Activated CD8-positive, alpha-beta memory T cell treated with anti-CD3 and anti-CD28 coated beads, Interleukin-2, amount 50 U/mL, for 48 hours (primary cell): ENCODE results near the gene NDUFV3.
A peak's percentile ranks its signal among the peaks of the same experiment; 100 is the strongest.
"Not testable (repeated sequence)": the region's sequence is repeated elsewhere in the genome, so short reads cannot be mapped to it uniquely, and the experiment has no call there.

Experiments used
- DNase-seq: peaks from one replicate; pipeline ENCODE4 v3.0.0-alpha.2; 2020

Gene NDUFV3

GRCh38 chr21:42900446-42900845 lies 7.3 kb downstream of the NDUFV3 start:
- no peak for DNase-seq

DNA sequence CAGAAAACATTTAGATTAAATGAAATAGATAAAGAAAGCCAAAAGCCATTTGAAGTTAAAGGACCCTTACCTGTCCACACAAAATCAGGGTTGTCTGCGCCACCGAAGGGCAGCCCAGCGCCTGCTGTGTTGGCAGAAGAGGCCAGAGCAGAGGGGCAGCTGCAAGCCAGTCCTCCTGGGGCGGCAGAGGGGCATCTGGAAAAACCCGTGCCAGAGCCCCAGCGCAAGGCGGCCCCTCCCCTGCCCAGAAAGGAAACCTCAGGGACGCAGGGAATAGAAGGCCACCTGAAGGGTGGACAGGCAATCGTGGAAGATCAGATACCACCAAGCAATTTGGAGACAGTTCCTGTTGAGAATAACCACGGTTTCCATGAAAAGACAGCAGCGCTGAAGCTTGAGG lies 10.7 kb downstream of the NDUFV3 start:
- DNase-seq = no peak

- DNase-seq = no peak
Measured at GRCh38 chr21:42905195-42905594, 12.1 kb downstream of the NDUFV3 start.

- no peak for DNase-seq
Measured at GRCh38 chr21:42906233-42906632, 13.1 kb downstream of the NDUFV3 start.

DNA sequence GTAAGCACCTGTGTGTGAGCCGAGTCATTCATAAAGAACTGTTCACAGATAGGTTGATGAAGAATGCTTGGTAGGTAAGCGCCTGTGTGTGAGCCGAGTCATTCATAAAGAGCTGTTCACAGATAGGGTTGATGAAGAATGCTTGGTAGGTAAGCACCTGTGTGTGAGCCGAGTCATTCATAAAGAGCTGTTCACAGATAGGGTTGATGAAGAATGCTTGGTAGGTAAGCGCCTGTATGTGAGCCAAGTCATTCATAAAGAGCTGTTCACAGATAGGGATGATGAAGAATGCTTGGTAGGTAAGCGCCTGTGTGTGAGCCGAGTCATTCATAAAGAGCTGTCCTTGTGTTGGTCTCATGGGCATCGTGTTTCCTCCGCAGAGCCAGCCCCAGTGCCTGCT lies 15.4 kb downstream of the NDUFV3 start:
- DNase-seq = not testable (repeated sequence)

DNA sequence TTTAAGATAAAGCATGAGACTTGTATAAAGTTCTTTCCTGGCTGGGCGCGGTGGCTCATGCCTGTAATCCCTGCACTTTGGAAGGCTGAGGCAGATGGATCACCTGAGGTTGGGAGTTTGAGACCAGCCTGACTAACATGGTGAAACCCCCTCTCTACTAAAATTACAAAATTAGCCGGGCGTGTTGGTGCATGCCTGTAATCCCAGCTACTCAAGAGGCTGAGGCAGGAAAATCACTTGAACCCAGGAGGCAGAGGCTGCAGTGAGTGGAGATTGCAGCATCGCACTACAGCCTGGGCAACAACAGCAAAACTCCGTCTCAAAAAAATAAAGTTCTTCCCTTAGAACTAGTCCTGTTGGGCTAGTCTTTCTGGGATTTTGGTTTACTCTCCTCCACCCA lies 18.8 kb downstream of the NDUFV3 start:
- not testable (repeated sequence) for DNase-seq

GRCh38 chr21:42913476-42913875 lies 20.4 kb downstream of the NDUFV3 start:
- no peak for DNase-seq

DNA sequence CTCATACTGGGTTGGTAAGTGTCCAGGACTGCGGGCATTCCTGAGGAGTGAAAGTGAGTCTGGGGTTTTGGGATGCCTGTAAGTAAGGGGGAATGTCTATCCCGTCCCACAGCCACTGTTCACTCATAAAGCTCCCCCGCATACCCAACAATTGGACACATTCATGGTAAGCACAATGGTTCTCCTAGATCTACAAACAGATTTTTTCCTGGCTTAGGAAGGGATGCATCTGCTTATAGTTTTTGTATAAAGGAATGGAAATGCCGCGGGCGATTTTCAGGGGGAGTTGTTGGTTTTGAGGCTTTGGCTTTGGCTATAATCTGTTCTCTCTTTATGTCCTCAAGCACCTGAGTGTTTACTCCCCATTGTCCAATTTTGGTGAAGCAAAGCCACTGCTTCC lies 25.2 kb downstream of the NDUFV3 start:
- DNase-seq = no peak

DNA sequence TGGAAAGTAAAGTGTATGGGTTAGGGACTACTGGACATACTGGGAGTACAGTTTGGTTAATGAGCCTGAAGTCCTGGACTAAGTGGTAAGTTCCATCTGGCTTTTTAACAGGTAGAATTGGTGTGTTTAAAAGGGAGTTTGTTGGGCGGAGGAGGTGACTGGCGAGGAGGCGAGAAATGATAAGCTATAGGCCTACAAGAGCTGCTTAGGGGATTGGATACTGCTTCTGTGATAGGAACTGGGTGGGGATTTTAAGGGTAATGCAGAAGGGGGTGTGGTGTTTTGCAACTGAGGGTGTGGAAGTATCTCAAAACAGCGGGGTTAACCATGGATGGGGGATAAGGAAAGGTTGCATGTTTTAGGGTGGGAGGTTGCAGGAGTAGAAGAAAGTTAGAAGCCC lies 28.8 kb downstream of the NDUFV3 start:
- DNase-seq = no peak

DNA sequence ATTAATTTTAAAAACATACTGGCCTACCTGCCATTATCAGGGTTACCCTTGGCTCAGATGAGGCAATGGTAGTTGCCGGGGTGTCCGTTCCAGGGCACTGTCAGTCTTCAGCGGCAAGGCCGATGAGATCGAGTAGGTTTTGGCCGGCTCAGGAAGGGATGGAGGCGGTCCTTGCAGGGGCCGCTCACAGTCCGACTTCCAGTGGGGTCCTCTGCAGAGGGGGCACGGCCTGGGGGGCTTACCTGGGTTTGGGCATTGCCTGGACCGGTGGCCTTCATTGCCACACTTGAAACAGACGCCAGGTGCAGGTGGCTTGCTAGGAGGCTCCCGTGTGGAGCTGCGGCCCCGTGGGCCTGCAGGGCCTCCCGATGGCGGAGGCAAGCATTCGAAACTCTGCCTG lies 29.8 kb downstream of the NDUFV3 start:
- DNase-seq = no peak

- peak; percentile 78 for DNase-seq
Measured at GRCh38 chr21:42923553-42924432, 30.7 kb downstream of the NDUFV3 start.

DNA sequence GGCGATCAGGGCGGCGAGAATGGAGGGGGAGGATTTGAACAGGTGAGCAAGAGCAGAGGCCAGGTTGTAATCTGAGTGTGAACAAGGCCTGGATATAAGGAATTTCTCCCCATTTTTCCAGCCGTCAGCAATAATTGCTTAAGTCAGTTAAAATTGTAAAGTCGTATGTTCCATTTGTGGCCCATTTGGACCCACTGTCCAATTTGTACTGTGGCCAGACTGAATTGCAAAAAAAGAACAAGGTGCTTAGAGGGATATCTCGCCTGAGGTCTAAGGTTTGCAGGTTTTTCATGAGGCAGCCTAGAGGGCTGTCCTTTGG lies 31.3 kb downstream of the NDUFV3 start:
- DNase-seq = no peak

GRCh38 chr21:42925114-42925926 lies 32.2 kb downstream of the NDUFV3 start, which contains the start of gene ERVH48-1:
ERVH48-1 (minus strand) TSS chr21:42925630; CDS start chr21:42919006, 6,624 bp downstream.
- DNase-seq = no peak

GRCh38 chr21:42927474-42928200 lies 34.5 kb downstream of the NDUFV3 start:
- DNase-seq = not testable (repeated sequence)

- no peak for DNase-seq
Measured at GRCh38 chr21:42929969-42930368, 36.9 kb downstream of the NDUFV3 start.

GRCh38 chr21:42931560-42932235 lies 38.6 kb downstream of the NDUFV3 start:
- DNase-seq = no peak

GRCh38 chr21:42932378-42933136 lies 39.4 kb downstream of the NDUFV3 start:
- DNase-seq = not testable (repeated sequence)

DNA sequence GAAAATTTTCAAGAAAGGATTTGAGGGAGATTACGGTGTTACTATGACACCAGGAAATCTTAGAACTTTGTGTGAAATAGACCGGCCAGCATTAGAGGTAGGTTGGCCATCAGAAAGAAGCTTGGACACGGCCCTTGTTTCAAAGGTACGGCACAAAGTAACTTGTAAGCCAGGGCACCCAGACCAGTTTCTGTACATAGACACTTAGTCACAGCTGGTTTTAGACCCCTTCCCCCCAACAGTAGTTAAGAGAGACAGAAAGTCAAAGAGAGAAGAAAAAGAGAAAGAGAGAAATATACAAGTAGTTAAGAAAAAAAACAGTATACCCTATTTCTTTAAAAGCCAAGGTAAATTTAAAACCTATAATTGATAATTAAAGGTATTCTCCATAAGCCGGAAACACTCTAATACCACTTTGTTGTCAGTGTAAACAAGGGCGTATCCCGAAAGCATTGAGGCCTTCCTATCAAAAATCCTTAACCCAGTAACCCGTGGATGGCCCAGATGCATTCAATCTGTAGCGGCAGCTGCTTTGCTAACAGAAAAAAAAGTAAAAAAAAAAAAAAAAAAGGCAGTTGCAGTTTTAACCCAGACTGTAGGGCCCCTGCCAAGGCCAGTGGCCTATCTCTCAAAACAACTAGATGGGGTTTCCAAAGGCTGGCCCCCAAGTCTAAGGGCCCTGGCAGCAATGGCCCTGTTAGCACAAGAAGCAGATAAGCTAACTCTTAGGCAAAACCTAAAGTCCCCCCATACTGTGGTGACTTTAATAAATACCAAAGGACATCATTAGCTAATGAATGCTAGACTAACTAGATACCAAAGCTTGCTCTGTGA lies 40.2 kb downstream of the NDUFV3 start:
- DNase-seq = not testable (repeated sequence)

DNA sequence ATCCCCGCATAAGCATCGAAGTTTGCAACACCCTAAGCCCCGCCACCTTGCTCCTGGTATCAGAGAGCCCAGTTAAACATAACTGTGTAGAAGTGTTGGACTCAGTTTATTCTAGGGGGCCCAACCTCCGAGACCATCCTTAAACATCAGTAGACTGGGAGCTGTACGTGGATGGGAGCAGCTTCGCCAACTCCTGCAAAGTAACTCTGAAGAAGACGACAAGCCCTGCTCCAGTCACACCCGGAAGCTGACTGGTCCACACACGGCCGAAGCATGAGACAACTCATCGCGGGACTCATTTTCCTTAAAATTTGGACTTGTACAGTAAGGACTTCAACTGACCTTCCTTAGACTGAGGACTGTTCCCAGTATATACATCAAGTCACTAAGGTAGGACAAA lies 40.9 kb downstream of the NDUFV3 start:
- DNase-seq = not testable (repeated sequence)

DNA sequence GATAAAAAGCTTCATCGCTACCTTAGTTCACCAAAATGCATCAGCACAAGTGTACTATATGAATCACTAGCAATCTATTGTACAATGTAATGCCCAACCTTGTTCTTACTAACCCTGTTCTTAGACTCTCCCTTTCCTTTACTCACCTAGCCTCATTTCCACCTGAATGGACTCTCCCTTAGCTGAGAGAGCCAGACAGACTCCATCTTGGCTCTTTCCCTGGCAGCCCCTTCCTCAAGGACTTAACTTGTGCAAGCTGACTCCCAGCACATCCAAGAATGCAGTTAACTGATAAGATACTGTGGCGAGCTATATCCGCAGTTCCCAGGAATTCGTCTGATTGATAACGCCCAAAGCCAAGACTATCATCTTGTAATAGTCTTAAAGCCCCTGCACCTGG lies 43.3 kb downstream of the NDUFV3 start:
- DNase-seq = not testable (repeated sequence)
